ENCODE data around the gene ZIC1. TPM values are rescaled to one million over a fixed set of nuclear protein-coding genes. Genes with fewer than 3 reads are reported as not detected.

Gene ZIC1
- total RNA-seq, 2 donors from 2014 or later, result not detected

DNA sequence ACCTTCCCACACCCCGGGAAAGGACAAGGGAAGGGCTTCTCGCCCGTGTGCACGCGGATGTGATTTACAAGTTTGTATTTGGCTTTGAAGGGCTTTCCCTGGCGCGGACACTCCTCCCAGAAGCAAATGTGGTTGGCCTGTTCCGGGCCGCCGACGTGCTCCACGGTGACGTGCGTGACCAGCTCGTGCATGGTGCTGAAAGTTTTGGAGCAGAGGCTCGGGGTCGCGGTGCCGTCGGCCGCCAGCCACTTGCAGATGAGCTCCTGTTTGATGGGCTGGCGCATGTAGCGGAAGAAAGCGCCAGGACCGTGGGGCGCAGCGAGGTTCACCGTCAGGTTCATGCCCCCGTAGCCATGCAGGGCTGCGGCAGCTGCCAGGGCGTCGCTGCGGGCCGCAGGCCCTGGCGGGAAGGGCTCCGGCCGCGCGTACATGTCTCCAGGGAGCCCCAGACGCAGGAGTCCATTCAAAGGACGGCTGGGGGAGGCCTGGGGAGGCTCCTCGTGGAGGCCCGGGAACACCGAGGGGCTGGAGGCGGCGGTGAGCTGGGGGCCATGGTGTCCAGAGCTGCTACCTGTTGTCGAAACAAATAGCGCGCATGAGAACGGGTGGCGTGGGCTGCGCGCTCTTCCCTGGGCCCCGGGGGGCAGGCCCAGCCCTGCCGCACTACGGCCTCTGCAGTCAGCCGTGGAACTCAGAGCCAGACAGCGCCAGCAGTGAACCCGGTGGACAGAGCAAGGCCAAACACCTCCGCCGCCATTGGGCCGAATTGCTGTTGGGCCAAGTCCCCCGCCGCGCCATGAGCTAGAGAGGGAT is 13.1 kb upstream of the ZIC1 start:
- no peak for TF ChIP-seq CTCF (conservative IDR thresholded peaks at IDR 0.05)
- Mint-ChIP-seq H3K4me3 (no peak overlapping the region), H3K4me1 (peaks cover 27% of the 10 kb centered on the region), H3K36me3 (ENCODE audit: low read depth) (no peaks in the 10 kb centered on the region), H3K9me3 (no peaks in the 10 kb centered on the region), H3K27ac (no peak overlapping the region), H3K27me3 (ENCODE audit: insufficient read depth) (peaks cover 100% of the 10 kb centered on the region)
- WGBS, 2 experiments (ENCODE audit: insufficient coverage in 1 of 2, insufficient read length in 1 of 2), result 1 to 3% methylated on average over 25 to 65 of the region's 65 CpGs
- peak; percentile 84 for DNase-seq
- Histone ChIP-seq H3K27me3 (ENCODE audit: control insufficient read depth, insufficient read depth, low read length, poor library complexity, severe bottlenecking) (peaks cover 100% of the 10 kb centered on the region), H3K9ac (ENCODE audit: extremely low read depth, low read length, poor library complexity, severe bottlenecking) (no peak overlapping the region), H3K9me3 (ENCODE audit: control insufficient read depth, low read length) (no peaks in the 10 kb centered on the region), H3K27ac (ENCODE audit: low read depth, low read length) (peak overlapping the region; percentile 97), H3K4me1 (ENCODE audit: control insufficient read depth, insufficient read depth, low read length) (peaks cover 6% of the 10 kb centered on the region), H3K36me3 (ENCODE audit: control insufficient read depth, insufficient read depth, low read length) (no peaks in the 10 kb centered on the region), H3K4me3 (ENCODE audit: low read length) (no peak overlapping the region)

- Histone ChIP-seq H3K9ac (ENCODE audit: extremely low read depth, low read length, poor library complexity, severe bottlenecking) (no peak overlapping the region), H3K36me3 (ENCODE audit: control insufficient read depth, insufficient read depth, low read length) (no peaks in the 10 kb centered on the region), H3K9me3 (ENCODE audit: control insufficient read depth, low read length) (no peaks in the 10 kb centered on the region), H3K4me1 (ENCODE audit: control insufficient read depth, insufficient read depth, low read length) (peaks cover 6% of the 10 kb centered on the region), H3K4me3 (ENCODE audit: low read length) (no peak overlapping the region), H3K27me3 (ENCODE audit: control insufficient read depth, insufficient read depth, low read length, poor library complexity, severe bottlenecking) (peaks cover 100% of the 10 kb centered on the region), H3K27ac (ENCODE audit: low read depth, low read length) (peak overlapping the region; percentile 97)
- Mint-ChIP-seq H3K36me3 (ENCODE audit: low read depth) (no peaks in the 10 kb centered on the region), H3K4me1 (peaks cover 27% of the 10 kb centered on the region), H3K9me3 (no peaks in the 10 kb centered on the region), H3K4me3 (no peak overlapping the region), H3K27me3 (ENCODE audit: insufficient read depth) (peaks cover 100% of the 10 kb centered on the region), H3K27ac (no peak overlapping the region)
- no peak for DNase-seq
- TF ChIP-seq CTCF (conservative IDR thresholded peaks at IDR 0.05), result no peak
- WGBS, 2 experiments (ENCODE audit: insufficient coverage in 1 of 2, insufficient read length in 1 of 2), result 6 to 7% methylated on average over 4 to 17 of the region's 17 CpGs
These were observed 12.5 kb upstream of the ZIC1 start for GRCh38 chr3:147396712-147397046.

DNA sequence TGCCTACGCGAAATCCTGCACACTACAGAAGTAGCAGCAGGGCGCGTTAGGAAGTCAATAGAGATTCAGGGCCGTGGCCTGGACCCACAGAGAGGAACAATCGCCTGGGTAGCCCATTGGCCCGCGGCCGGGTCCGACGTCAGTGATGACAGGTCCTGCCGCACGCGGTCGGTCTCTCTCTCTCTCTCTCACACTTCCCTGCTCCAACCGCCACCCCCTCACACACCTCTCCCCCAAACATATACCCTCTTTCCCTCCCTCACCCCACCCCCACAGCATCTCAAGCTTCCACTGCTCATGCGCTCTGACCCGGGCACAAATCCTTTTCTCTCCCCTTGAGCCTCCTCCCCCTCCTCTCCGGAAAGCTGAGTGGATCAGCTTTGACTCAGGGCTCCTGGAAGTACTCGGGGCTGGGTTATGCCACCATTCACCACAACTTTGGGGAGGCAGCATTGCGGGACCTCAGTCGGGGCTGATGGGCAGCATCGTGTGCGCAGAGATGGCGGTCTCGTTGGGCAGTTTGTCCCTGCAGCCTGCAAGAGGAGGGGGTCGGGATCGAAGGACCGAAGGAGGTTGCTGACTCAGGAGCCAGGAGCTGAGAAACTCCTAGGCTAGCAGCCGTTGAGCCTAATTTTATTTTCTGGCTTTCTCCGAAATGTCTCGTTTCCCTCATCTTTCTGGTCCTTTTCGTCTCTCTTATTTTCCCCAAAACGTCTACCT is 11.8 kb upstream of the ZIC1 start:
- Histone ChIP-seq H3K9me3 (ENCODE audit: control insufficient read depth, low read length) (no peaks in the 10 kb centered on the region), H3K4me1 (ENCODE audit: control insufficient read depth, insufficient read depth, low read length) (peaks cover 6% of the 10 kb centered on the region), H3K27ac (ENCODE audit: low read depth, low read length) (peak overlapping the region; percentile 97), H3K9ac (ENCODE audit: extremely low read depth, low read length, poor library complexity, severe bottlenecking) (no peak overlapping the region), H3K27me3 (ENCODE audit: control insufficient read depth, insufficient read depth, low read length, poor library complexity, severe bottlenecking) (peaks cover 100% of the 10 kb centered on the region), H3K4me3 (ENCODE audit: low read length) (peak overlapping the region; percentile 69), H3K36me3 (ENCODE audit: control insufficient read depth, insufficient read depth, low read length) (no peaks in the 10 kb centered on the region)
- WGBS, 2 experiments (ENCODE audit: insufficient coverage in 1 of 2, insufficient read length in 1 of 2), result 2% methylated on average over 19 to 34 of the region's 34 CpGs
- TF ChIP-seq CTCF (conservative IDR thresholded peaks at IDR 0.05), result peak; percentile 43
- H3K4me1 Mint-ChIP-seq, result peaks cover 26% of the 10 kb centered on the region
- no peaks in the 10 kb centered on the region for H3K36me3 Mint-ChIP-seq (ENCODE audit: low read depth)
- no peaks in the 10 kb centered on the region for H3K9me3 Mint-ChIP-seq
- peak; percentile 90 for DNase-seq
- H3K27ac Mint-ChIP-seq, result no peak overlapping the region
- peak overlapping the region; percentile 42 for H3K4me3 Mint-ChIP-seq
- peaks cover 100% of the 10 kb centered on the region for H3K27me3 Mint-ChIP-seq (ENCODE audit: insufficient read depth)

Measured in endodermal cell (in vitro differentiated cells).